PC-3 (cell line): Measurements from ENCODE around the gene MED13L. TPM values are rescaled to one million over a fixed set of nuclear protein-coding genes. Genes with fewer than 3 reads are reported as not detected.

Experiments
- ATAC-seq: fragments of 200-7000 bp; cut with Tn5 transposase; 2 replicates; pipeline ENCODE4 v1.9.1; 2020; ENCODE audit warnings: mild to moderate bottlenecking, moderate library complexity
- BruUV-seq: library from RNA; stranded (reverse); fragments of 400-500 nt; replicated peaks from 2 replicates; lab custom pipeline; 2021; lab: Mats Ljungman, UMichigan
- CTCF ChIA-PET: fragments of 300-600 bp; sonication (Branson Sonifier 250); formaldehyde crosslinking; loops from one replicate; lab custom pipeline; 2022; ENCODE audit warnings: antibody characterized with exemption; lab: Charles Lee
- POLR2A ChIA-PET: fragments of 300-600 bp; sonication (Branson Sonifier 250); formaldehyde crosslinking; loops from one replicate; lab custom pipeline; 2022; ENCODE audit warnings: antibody characterized with exemption; ENCODE audit not compliant: unreplicated experiment; lab: Charles Lee
- DNase-seq: peaks from one replicate; pipeline ENCODE4 v3.0.0-alpha.2; 2015
- H2AFZ ChIP-seq: fragments of 300-600 bp; sonication (generic); 2 replicates; pipeline ENCODE4 v1.6.0; 2016; ENCODE audit warnings: antibody characterized with exemption, low read length
- H3F3A ChIP-seq: fragments of 300-600 bp; sonication (generic); one replicate; pipeline ENCODE4 v1.6.0; 2017; ENCODE audit warnings: antibody characterized with exemption, low read length, control low read depth, mild to moderate bottlenecking; ENCODE audit not compliant: unreplicated experiment
- H3K27ac ChIP-seq: fragments of 300-600 bp; sonication (generic); 2 replicates; pipeline ENCODE4 v1.5.1; 2016; ENCODE audit warnings: mild to moderate bottlenecking, low read length
- H3K27me3 ChIP-seq: fragments of 300-600 bp; sonication (generic); 2 replicates; pipeline ENCODE4 v1.6.1; 2016; ENCODE audit warnings: low read length, mixed read lengths
- H3K36me3 ChIP-seq: fragments of 300-600 bp; sonication (generic); 2 replicates; pipeline ENCODE4 v1.6.1; 2016; ENCODE audit warnings: low read depth, mixed run types, low read length, mixed read lengths
- H3K4me1 ChIP-seq: fragments of 300-600 bp; sonication (generic); 2 replicates; pipeline ENCODE4 v1.5.1; 2016; ENCODE audit warnings: low read length; ENCODE audit not compliant: insufficient read depth
- H3K4me2 ChIP-seq: fragments of 300-600 bp; sonication (generic); 2 replicates; pipeline ENCODE4 v1.6.0; 2016; ENCODE audit warnings: low read length
- H3K4me3 ChIP-seq: fragments of 300-600 bp; sonication (generic); 2 replicates; pipeline ENCODE4 v1.5.1; 2016; ENCODE audit warnings: mild to moderate bottlenecking, low read length, mixed read lengths
- H3K79me2 ChIP-seq: fragments of 300-600 bp; sonication (generic); 2 replicates; pipeline ENCODE4 v1.6.1; 2017; ENCODE audit warnings: low read length, mixed read lengths
- H3K9ac ChIP-seq: fragments of 300-600 bp; sonication (generic); 2 replicates; pipeline ENCODE4 v1.6.0; 2016; ENCODE audit warnings: mild to moderate bottlenecking, low read length
- H3K9me2 ChIP-seq: fragments of 300-600 bp; sonication (generic); replicated peaks from 2 replicates; pipeline ENCODE4 v1.6.1; 2016; ENCODE audit warnings: mixed run types, low read length, mixed read lengths
- H3K9me3 ChIP-seq: fragments of 300-600 bp; sonication (generic); 2 replicates; pipeline ENCODE4 v1.6.1; 2016; ENCODE audit warnings: low read length, mixed read lengths
- H4K20me1 ChIP-seq: fragments of 300-600 bp; sonication (generic); 2 replicates; pipeline ENCODE4 v1.6.1; 2016; ENCODE audit warnings: low read length, mixed read lengths
- CTCF ChIP-seq: fragments of 300-600 bp; sonication (generic); conservative IDR thresholded peaks from 2 replicates; pipeline ENCODE4 v1.5.1; 2017; ENCODE audit warnings: antibody characterized with exemption, low read depth, mild to moderate bottlenecking, low read length
- EZH2 ChIP-seq: fragments of 300-600 bp; sonication (generic); IDR thresholded peaks from one replicate; pipeline ENCODE4 v1.6.1; 2017; ENCODE audit warnings: antibody characterized with exemption, mild to moderate bottlenecking, low read length; ENCODE audit not compliant: unreplicated experiment
- EZH2phosphoT487 ChIP-seq: fragments of 300-600 bp; sonication (generic); IDR thresholded peaks from 2 replicates; pipeline ENCODE4 v1.6.1; 2018; ENCODE audit warnings: mild to moderate bottlenecking, antibody characterized with exemption, low read length, borderline replicate concordance
- intact Hi-C: fragments of 100-400 bp; cut with micrococcal nuclease; formaldehyde crosslinking; loops from 2 replicates; pipeline ENCODE4 v1.9.0; 2023
- total RNA-seq: library from RNA; depleted of rRNA; stranded (reverse); fragments of >200 nt; gene quantifications from 2 replicates; pipeline ENCODE4 v1.2.3, GENCODE V29; 2014

Gene MED13L
- total RNA-seq, 1 experiment from 2014 or later, result 61.2 TPM

DNA sequence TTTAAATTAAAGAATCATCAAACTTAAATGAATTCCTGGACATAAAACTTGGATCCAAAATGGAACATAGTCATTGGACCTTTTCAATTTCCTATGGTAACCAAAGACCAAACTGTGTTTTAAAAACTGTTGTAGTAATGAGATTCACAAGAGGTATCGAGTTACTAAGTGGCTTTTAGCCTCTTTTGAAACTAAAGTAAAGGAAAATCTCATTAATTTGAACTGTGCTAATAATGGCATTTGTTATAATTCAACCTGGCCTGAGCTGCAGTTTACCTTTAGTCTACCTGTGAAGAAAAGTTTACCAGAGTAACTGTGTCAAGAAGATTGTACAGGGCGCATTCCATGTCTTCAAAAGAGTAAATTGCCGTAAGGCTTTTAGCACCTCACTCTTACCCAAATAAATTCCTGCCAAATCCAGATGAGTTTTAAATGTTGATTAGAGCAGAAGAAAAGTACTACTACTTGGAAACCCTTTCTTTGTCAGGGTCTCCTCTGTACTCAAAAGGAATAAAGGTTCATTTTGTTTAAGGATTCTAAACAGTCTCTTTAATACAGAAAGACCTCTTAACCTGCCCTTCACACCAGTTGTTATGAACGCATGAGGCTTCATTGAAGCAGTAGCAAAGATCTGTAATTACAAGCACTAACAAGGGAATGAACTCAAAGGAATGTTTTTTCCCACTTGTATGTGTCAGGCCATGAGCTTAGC is 17.1 kb upstream of the MED13L start:
- no peaks in the 10 kb centered on the region for H3K9me3 ChIP-seq
- H3K36me3 ChIP-seq, result no peaks in the 10 kb centered on the region
- no peak overlapping the region for H3K4me2 ChIP-seq
- BruUV-seq, result no TSS peak
- TF ChIP-seq CTCF, result no peak
- no peak for TF ChIP-seq EZH2phosphoT487
- no peak for TF ChIP-seq EZH2
- no peak for ATAC-seq
- H4K20me1 ChIP-seq, result no peaks in the 10 kb centered on the region
- H3K27ac ChIP-seq, result no peak overlapping the region
- DNase-seq, result no peak
- H3K4me1 ChIP-seq, result peaks cover 7% of the 10 kb centered on the region
- no peaks in the 10 kb centered on the region for H3K79me2 ChIP-seq
- CTCF ChIA-PET, result no interaction called here
- H3K27me3 ChIP-seq, result no peaks in the 10 kb centered on the region
- 0 out of 2 replicates have a peak, but pooled peaks cover 4% of the 10 kb centered on the region for H3K9me2 ChIP-seq
- intact Hi-C loops, result no loop called here
- POLR2A ChIA-PET, result no interaction called here
- no peak overlapping the region for H2AFZ ChIP-seq
- no peak overlapping the region for H3K9ac ChIP-seq
- no peaks in the 10 kb centered on the region for H3F3A ChIP-seq
- no peak overlapping the region for H3K4me3 ChIP-seq

- Histone ChIP-seq H3K4me1 (peaks cover under 1% of the 10 kb centered on the region; the same call in 1 of the 2 replicates), H3K9me2 (0 out of 2 replicates have a peak, but pooled peaks cover 4% of the 10 kb centered on the region), H3K36me3 (no peaks in the 10 kb centered on the region), H3K79me2 (no peaks in the 10 kb centered on the region), H4K20me1 (no peaks in the 10 kb centered on the region), H3K4me2 (no peak overlapping the region), H3K27ac (no peak overlapping the region), H2AFZ (no peak overlapping the region), H3K9ac (no peak overlapping the region), H3K4me3 (no peak overlapping the region), H3K9me3 (no peaks in the 10 kb centered on the region), H3K27me3 (no peaks in the 10 kb centered on the region), H3F3A (no peaks in the 10 kb centered on the region)
- no peak for DNase-seq
- CTCF ChIA-PET, result no interaction called here
- POLR2A ChIA-PET, result no interaction called here
- intact Hi-C loops, result no loop called here
- TF ChIP-seq EZH2 (no peak), CTCF (no peak), EZH2phosphoT487 (no peak)
- peak; percentile 27; the same call in 1 of the 2 replicates for ATAC-seq
- BruUV-seq, result no TSS peak
Observed at GRCh38 chr12:116293687-116294453, 16.4 kb upstream of the MED13L start.
